HEK293 (cell line): Measurements from ENCODE around the gene FAM168A.

ENCODE experiments used
- BCL11A ChIP-seq: fragments of 450-650 bp; formaldehyde crosslinking; IDR thresholded peaks from 2 replicates; pipeline ENCODE4 v1.5.1; 2016; ENCODE audit warnings: low read depth, missing biosample characterization, missing genetic modification characterization
- KLF10 ChIP-seq: fragments of 450-650 bp; IDR thresholded peaks from 2 replicates; pipeline ENCODE4 v1.5.1; 2018; ENCODE audit warnings: missing biosample characterization, mild to moderate bottlenecking, missing genetic modification characterization
- TCF7L2 ChIP-seq: IDR thresholded peaks from 2 replicates; pipeline ENCODE4 v1.6.1; 2011; ENCODE audit warnings: low read depth, mild to moderate bottlenecking, inconsistent platforms, low read length, moderate library complexity, borderline replicate concordance
- ZFP37 ChIP-seq: fragments of 450-650 bp; formaldehyde crosslinking; IDR thresholded peaks from 2 replicates; pipeline ENCODE4 v1.5.1; 2016; ENCODE audit warnings: missing biosample characterization, missing genetic modification characterization
- ZNF140 ChIP-seq: fragments of 450-650 bp; formaldehyde crosslinking; IDR thresholded peaks from 2 replicates; pipeline ENCODE4 v1.5.1; 2016; ENCODE audit warnings: missing biosample characterization, missing genetic modification characterization
- ZNF146 ChIP-seq: fragments of 450-650 bp; formaldehyde crosslinking; IDR thresholded peaks from 2 replicates; pipeline ENCODE4 v1.5.1; 2016; ENCODE audit warnings: missing biosample characterization, missing genetic modification characterization
- ZNF184 ChIP-seq: fragments of 450-650 bp; IDR thresholded peaks from 2 replicates; pipeline ENCODE4 v1.5.1; 2018; ENCODE audit warnings: missing biosample characterization, mild to moderate bottlenecking, missing genetic modification characterization
- ZNF521 ChIP-seq: fragments of 450-650 bp; formaldehyde crosslinking; IDR thresholded peaks from 2 replicates; pipeline ENCODE4 v1.5.1; 2017; ENCODE audit warnings: missing biosample characterization, mild to moderate bottlenecking, missing genetic modification characterization
- ZSCAN23 ChIP-seq: fragments of 450-650 bp; formaldehyde crosslinking; IDR thresholded peaks from 2 replicates; pipeline ENCODE4 v1.5.1; 2016; ENCODE audit warnings: missing biosample characterization, missing genetic modification characterization
- TF ChIP-seq, protein P1 (sequence below): fragments of 450-650 bp; formaldehyde crosslinking; IDR thresholded peaks from 2 replicates; pipeline ENCODE4 v1.5.1; 2016; ENCODE audit warnings: missing biosample characterization, missing genetic modification characterization
- TF ChIP-seq, protein P2 (sequence below): sonication (generic); formaldehyde crosslinking; IDR thresholded peaks from 2 replicates; pipeline ENCODE4 v1.8.1; 2022; ENCODE audit warnings: mild to moderate bottlenecking, moderate library complexity, missing genetic modification reagents
- TF ChIP-seq, protein P3 (sequence below): fragments of 450-650 bp; formaldehyde crosslinking; IDR thresholded peaks from 2 replicates; pipeline ENCODE4 v1.5.1; 2016; ENCODE audit warnings: missing biosample characterization, missing genetic modification characterization
- TF ChIP-seq, protein P4 (sequence below): fragments of 450-650 bp; formaldehyde crosslinking; IDR thresholded peaks from 2 replicates; pipeline ENCODE4 v1.5.1; 2016; ENCODE audit warnings: missing biosample characterization, missing genetic modification characterization
- TF ChIP-seq, protein P5 (sequence below): fragments of 450-650 bp; formaldehyde crosslinking; IDR thresholded peaks from 2 replicates; pipeline ENCODE4 v1.5.1; 2016; ENCODE audit warnings: missing biosample characterization, missing genetic modification characterization, low read depth

DNA sequence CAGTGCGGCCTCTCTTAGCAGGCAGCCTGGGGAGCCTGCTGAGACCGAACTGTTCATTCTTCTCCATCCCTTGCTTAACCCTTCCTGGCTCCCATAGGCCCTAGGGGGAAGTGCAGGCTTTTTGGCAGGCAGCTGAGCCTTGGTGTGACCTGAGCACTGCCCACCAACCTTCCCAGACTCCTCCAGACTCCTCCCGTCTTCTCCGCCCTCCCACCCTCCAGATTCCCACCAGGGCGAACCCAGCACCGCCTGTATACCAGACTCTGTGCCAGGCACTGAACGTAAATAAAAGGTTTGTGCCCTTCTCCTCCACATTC, 213.8 kb downstream of the FAM168A start:
- TF ChIP-seq, protein P1, sequence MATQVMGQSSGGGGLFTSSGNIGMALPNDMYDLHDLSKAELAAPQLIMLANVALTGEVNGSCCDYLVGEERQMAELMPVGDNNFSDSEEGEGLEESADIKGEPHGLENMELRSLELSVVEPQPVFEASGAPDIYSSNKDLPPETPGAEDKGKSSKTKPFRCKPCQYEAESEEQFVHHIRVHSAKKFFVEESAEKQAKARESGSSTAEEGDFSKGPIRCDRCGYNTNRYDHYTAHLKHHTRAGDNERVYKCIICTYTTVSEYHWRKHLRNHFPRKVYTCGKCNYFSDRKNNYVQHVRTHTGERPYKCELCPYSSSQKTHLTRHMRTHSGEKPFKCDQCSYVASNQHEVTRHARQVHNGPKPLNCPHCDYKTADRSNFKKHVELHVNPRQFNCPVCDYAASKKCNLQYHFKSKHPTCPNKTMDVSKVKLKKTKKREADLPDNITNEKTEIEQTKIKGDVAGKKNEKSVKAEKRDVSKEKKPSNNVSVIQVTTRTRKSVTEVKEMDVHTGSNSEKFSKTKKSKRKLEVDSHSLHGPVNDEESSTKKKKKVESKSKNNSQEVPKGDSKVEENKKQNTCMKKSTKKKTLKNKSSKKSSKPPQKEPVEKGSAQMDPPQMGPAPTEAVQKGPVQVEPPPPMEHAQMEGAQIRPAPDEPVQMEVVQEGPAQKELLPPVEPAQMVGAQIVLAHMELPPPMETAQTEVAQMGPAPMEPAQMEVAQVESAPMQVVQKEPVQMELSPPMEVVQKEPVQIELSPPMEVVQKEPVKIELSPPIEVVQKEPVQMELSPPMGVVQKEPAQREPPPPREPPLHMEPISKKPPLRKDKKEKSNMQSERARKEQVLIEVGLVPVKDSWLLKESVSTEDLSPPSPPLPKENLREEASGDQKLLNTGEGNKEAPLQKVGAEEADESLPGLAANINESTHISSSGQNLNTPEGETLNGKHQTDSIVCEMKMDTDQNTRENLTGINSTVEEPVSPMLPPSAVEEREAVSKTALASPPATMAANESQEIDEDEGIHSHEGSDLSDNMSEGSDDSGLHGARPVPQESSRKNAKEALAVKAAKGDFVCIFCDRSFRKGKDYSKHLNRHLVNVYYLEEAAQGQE (tag by site-specific recombination), result no peak
- TF ChIP-seq, protein P2, sequence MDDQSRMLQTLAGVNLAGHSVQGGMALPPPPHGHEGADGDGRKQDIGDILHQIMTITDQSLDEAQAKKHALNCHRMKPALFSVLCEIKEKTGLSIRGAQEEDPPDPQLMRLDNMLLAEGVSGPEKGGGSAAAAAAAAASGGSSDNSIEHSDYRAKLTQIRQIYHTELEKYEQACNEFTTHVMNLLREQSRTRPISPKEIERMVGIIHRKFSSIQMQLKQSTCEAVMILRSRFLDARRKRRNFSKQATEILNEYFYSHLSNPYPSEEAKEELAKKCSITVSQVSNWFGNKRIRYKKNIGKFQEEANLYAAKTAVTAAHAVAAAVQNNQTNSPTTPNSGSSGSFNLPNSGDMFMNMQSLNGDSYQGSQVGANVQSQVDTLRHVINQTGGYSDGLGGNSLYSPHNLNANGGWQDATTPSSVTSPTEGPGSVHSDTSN (CRISPR knock-in tag), result no peak
- TF ChIP-seq ZSCAN23 (tag by site-specific recombination) (no peak), BCL11A (no peak), ZNF140 (tag by site-specific recombination) (no peak), ZNF146 (tag by site-specific recombination) (no peak), ZFP37 (no peak), TCF7L2 (no peak), KLF10 (tag by site-specific recombination) (no peak), ZNF184 (tag by site-specific recombination) (no peak), ZNF521 (tag by site-specific recombination) (no peak)
- TF ChIP-seq, protein P3, sequence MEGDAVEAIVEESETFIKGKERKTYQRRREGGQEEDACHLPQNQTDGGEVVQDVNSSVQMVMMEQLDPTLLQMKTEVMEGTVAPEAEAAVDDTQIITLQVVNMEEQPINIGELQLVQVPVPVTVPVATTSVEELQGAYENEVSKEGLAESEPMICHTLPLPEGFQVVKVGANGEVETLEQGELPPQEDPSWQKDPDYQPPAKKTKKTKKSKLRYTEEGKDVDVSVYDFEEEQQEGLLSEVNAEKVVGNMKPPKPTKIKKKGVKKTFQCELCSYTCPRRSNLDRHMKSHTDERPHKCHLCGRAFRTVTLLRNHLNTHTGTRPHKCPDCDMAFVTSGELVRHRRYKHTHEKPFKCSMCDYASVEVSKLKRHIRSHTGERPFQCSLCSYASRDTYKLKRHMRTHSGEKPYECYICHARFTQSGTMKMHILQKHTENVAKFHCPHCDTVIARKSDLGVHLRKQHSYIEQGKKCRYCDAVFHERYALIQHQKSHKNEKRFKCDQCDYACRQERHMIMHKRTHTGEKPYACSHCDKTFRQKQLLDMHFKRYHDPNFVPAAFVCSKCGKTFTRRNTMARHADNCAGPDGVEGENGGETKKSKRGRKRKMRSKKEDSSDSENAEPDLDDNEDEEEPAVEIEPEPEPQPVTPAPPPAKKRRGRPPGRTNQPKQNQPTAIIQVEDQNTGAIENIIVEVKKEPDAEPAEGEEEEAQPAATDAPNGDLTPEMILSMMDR, result no peak
- TF ChIP-seq, protein P4, sequence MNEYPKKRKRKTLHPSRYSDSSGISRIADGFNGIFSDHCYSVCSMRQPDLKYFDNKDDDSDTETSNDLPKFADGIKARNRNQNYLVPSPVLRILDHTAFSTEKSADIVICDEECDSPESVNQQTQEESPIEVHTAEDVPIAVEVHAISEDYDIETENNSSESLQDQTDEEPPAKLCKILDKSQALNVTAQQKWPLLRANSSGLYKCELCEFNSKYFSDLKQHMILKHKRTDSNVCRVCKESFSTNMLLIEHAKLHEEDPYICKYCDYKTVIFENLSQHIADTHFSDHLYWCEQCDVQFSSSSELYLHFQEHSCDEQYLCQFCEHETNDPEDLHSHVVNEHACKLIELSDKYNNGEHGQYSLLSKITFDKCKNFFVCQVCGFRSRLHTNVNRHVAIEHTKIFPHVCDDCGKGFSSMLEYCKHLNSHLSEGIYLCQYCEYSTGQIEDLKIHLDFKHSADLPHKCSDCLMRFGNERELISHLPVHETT (tag by site-specific recombination), result no peak
- TF ChIP-seq, protein P5, sequence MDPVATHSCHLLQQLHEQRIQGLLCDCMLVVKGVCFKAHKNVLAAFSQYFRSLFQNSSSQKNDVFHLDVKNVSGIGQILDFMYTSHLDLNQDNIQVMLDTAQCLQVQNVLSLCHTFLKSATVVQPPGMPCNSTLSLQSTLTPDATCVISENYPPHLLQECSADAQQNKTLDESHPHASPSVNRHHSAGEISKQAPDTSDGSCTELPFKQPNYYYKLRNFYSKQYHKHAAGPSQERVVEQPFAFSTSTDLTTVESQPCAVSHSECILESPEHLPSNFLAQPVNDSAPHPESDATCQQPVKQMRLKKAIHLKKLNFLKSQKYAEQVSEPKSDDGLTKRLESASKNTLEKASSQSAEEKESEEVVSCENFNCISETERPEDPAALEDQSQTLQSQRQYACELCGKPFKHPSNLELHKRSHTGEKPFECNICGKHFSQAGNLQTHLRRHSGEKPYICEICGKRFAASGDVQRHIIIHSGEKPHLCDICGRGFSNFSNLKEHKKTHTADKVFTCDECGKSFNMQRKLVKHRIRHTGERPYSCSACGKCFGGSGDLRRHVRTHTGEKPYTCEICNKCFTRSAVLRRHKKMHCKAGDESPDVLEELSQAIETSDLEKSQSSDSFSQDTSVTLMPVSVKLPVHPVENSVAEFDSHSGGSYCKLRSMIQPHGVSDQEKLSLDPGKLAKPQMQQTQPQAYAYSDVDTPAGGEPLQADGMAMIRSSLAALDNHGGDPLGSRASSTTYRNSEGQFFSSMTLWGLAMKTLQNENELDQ, result no peak
